NCI-H510A (cell line): ENCODE data around the gene PKDREJ.

Source experiments
- DNase-seq: peaks from one replicate; lab custom pipeline; 2025; lab: John Stamatoyannopoulos, UW

The PKDREJ gene

DNA sequence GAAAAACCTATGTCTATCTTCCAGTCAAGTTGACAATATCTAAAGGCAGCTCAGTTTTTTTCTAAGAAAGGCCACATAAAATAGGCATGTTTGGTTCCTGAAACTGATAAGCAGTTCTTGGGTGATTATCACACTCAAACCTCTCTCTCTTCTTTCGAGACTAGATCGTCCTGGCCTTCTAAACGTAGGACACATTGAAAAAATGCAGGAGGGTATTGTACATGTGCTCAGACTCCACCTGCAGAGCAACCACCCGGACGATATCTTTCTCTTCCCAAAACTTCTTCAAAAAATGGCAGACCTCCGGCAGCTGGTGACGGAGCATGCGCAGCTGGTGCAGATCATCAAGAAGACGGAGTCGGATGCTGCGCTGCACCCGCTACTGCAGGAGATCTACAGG is 28.2 kb downstream of the PKDREJ start:
- DNase-seq, result no peak

DNA sequence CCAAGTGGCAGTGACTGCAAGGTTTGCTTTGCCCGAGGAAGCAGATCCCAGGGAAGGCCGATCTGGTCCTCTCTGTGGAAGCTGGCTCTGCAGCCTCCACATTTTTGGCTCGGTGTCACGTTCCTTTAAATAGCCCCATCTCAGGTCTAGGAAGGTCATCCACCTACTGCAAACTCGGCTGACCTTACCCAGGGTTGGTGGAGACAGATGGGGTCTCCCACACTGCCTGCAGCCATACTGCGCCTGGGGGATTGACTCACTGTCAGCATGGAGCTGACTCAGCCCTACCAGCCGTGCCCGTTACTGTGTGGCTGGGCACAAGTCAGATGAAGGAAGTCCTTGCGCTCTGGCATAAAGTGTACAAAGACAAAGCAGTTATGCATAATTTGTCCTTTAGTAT is 29.9 kb downstream of the PKDREJ start:
- no peak for DNase-seq

- no peak for DNase-seq
Observed at GRCh38 chr22:46230262-46230901, 32.8 kb downstream of the PKDREJ start.

DNA sequence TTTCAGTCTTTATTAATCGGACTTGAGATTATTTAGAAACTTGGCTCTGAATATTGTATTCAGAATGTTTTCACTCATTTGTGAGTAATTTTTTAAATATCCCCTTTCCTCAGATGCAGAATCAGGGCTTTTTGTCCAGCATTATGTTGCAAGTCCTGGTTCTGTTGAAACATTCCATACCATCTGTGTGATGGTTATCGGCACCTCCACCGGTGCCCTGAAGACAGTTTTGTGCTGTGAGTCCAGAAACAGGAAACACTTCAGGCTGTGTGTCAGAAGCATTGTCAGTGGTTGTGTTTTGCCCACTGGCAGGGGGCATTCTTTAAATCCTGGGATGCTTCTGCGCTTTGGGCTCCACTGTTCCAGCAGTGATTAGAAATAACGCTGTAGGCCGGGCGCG is 33.4 kb downstream of the PKDREJ start:
- DNase-seq, result no peak

DNA sequence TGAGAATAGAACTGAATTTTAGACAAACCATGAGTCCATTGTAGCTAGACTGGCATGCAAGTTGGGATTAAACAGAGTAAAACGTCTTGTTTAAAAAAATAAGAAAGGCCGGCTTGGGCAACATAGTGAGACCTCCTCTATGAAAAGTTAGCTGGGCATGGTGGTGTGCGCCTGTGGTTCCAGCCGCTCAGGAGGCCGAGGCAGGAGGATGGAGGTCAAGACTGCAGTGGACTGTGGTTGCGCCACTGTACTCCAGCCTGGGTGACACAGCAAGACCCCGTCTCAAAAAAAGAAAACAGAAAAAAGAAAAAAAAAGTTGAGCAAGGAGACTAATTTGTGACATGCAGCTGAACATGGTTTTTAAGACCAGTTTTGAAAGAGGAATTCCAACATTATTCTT is 36.6 kb downstream of the PKDREJ start:
- DNase-seq, result no peak

DNA sequence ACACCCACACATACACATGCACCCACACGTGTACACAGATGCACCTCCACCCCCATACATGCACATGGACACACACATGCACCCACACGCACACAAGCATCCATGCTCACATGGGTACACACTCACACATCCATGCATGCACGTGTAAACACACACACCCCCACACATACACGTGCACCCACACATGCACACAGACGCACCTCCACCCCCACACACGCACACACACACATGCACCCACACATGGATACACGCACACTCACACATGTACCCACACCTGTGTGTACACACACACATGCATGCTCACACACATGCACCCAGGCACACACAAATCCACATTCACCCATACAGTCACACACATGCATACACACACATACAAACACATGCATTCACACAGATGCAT is 37.5 kb downstream of the PKDREJ start:
- DNase-seq, result no peak

- DNase-seq, result no peak
Observed at GRCh38 chr22:46224898-46225290, 38.2 kb downstream of the PKDREJ start.

- no peak for DNase-seq
Observed at GRCh38 chr22:46224044-46224897, 38.9 kb downstream of the PKDREJ start.

GRCh38 chr22:46220921-46221320 is 42.2 kb downstream of the PKDREJ start:
- DNase-seq, result no peak

GRCh38 chr22:46219636-46220035 is 43.5 kb downstream of the PKDREJ start:
- DNase-seq, result no peak

GRCh38 chr22:46214616-46215015 is 48.5 kb downstream of the PKDREJ start:
- DNase-seq, result no peak

- no peak for DNase-seq
Observed at GRCh38 chr22:46214149-46214548, 49.0 kb downstream of the PKDREJ start.

GRCh38 chr22:46213052-46213451 is 50.1 kb downstream of the PKDREJ start:
- DNase-seq, result no peak

GRCh38 chr22:46212195-46212594 is 50.9 kb downstream of the PKDREJ start:
- DNase-seq, result no peak

DNA sequence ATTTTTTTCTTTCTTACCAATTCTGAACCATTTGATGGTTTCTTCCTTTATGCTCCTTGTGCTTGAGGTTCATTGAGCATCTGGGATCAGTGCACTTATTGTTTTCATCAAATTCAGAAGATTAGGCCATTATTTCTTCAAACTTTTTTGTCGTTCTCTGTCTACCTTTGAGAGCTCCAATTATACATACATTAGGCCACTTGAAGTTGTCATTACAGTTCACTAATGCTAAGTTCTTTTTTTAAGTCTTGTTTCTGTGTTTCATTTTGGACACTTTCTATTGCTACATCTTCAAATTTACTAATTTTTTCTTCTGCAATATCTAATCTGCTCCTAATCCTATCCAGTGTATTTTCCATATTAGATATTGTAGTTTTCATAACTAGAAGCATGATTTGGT is 53.9 kb downstream of the PKDREJ start:
- no peak for DNase-seq
